GM21723 (cell line): ENCODE results near the gene HMGXB4.

Experiments
- ATAC-seq: cut with Tn5 transposase; IDR thresholded peaks from one replicate; pipeline ENCODE4 v1.9.1; 2021; ENCODE audit warnings: mild to moderate bottlenecking, moderate library complexity; ENCODE audit not compliant: unreplicated experiment

Gene HMGXB4

DNA sequence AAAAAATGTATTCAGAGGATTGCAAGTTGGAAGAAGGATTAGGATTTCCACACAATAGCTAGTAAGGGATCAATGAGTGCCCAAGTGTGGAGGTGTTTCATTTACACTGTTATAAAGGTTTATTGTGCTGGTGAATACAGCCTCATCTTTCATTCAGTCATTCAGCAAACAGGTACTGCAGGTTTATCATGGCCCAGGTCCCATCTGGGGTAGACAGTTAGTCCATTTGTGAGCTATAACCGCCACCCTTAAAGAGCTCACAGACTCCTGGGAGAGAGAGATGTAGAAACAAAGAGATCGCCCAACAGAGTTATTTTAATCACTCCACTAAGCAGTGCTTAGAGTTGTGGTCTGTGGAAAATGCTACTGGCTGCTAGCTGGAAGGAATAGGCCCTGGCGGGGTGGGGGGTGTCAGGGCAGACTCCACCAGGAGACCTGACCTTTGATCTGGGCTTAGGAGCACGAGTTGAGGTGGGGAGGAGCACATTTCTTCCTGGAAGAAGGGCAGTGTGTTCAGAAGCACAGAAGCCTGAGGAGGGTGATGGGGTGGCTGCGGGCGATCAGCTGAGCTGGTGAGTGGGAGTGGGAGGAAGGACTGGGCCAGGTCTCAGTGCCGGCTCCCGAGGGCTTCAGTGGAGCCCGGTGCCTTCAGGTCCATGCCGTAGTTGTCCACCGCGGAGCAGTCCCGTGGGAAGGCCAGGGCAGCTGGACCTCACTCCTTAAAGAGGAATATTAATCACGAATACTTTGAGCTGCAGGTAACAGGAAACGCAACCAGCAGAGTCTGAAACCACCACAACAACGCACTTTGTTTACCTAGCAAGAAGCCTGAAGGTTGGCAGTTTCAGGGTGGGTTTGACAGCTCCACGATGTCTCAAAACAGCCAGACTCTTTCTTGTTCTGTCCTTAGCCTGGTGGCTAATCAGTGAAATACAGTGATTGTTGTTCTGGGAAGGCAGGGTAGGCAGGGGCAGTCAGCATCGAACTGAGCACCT, 53.6 kb downstream of the HMGXB4 start:
- ATAC-seq, result no peak

GRCh38 chr22:35311551-35311999, 54.3 kb downstream of the HMGXB4 start:
- no peak for ATAC-seq

GRCh38 chr22:35312198-35313059, 55.1 kb downstream of the HMGXB4 start:
- no peak for ATAC-seq

GRCh38 chr22:35313311-35314121, 56.2 kb downstream of the HMGXB4 start:
- no peak for ATAC-seq

GRCh38 chr22:35314161-35314942, 57.1 kb downstream of the HMGXB4 start:
- no peak for ATAC-seq

- no peak for ATAC-seq
These were observed 58.0 kb downstream of the HMGXB4 start for GRCh38 chr22:35315141-35315854.

DNA sequence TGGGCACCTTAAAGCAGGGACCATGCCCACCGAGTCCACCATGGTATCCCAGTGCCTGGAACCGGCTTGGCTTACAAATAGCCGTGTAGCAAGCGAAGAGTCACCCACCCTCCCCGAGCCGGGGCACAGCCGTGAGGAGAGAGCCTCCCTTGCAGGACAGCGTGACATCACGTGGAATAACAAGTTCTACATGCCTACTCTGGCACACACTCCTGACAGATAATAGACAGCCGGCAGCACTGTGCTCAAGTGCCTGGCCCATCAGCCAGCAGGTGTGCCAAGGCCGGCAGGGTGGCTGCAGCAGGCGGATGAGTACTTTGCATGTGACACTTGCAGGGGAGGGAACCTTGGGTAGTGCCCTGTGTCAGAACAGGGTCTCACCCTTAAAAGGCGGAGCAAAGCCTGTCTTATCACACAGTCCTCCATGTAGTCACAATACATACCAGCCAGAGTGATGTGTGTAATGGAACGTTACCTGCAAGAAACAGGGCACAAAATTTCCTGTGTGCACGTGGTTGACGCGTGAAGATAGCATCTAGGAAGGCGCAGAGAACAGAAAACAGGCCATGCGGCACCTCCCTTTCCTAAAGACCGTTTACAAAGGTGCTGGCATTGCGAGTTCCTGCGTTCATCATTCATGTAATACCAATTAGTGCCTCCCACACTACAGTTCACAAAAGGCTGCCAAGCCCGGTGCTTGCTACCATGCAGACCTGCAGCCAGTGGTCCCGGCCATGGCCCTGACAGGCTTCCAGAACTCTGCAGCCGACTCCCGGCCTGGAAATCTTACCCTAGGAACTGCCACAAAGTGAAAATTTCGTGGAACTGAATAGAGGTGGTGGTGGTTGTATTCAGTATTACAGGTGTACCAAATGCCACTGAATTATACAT, 58.8 kb downstream of the HMGXB4 start:
- ATAC-seq, result no peak

- no peak for ATAC-seq
These were observed 59.5 kb downstream of the HMGXB4 start for GRCh38 chr22:35316751-35317150.

GRCh38 chr22:35317680-35318290, 60.5 kb downstream of the HMGXB4 start:
- no peak for ATAC-seq

DNA sequence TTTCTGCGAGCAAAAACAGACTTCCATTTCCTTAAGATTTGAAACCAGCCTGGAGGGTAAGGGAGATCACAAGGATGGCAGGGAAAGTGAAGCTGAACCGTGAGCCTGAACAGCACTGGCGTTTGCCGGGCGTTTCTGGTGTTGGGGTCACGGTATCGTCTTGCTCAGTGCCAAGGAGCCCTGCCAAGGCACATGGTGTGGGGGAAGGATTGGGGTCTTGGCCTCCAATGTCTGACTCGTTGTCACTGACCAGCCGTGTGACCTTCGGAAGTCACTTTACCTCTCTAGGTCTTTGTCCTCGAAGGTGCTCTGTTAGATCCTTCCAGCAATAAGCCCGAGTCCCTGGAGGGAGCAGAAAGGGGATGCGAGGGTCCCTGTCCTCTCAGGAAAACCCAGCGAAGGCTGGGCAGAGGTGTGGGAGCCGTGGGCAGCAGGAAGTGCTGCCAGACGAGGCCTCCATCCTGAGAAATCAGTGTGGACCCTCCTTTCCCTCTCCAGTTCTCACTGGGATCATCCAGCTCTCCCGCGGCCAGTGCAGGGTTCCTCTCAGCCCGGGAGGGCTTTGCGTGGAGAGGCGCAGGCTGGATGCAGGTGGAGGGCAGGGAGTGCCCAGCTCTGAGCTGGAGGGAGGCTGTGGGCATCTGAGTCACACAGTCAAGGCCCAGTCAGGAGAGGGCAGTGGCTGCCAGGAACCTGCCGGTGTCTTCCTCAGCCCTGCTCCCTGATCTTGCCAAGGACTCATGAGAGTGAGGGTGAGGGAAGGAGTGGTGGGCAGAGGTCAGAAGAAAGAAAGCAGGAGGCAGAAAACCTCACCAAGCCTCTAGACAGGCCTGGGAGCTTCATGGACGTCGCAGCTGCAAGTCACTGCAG, 61.3 kb downstream of the HMGXB4 start:
- ATAC-seq, result no peak

- ATAC-seq, result no peak
These were observed 62.1 kb downstream of the HMGXB4 start for GRCh38 chr22:35319244-35319985.

GRCh38 chr22:35322126-35322525, 64.8 kb downstream of the HMGXB4 start:
- no peak for ATAC-seq

- ATAC-seq, result no peak
These were observed 65.6 kb downstream of the HMGXB4 start for GRCh38 chr22:35322893-35323292.

GRCh38 chr22:35323305-35323704, 66.0 kb downstream of the HMGXB4 start:
- ATAC-seq, result no peak

DNA sequence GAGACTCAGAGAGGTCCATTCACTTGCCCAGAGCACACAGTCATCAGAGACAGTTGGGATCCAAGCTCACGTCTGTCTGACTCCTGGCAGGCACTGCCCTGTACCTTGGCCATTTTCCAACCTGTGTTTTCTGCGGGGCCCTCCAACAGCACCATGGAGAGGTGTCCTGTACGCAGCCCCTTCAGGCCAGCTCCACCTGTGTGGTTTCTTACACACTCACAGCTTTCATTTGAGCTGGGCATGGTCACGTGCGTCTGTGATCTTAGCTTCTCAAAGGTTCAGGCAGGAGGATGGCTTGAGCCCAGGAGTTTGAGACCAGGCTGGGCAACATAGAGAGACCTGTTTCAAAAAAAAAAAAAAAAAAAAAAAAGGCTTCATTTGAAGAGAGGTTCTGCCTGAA, 66.8 kb downstream of the HMGXB4 start:
- no peak for ATAC-seq

GRCh38 chr22:35324762-35325161, 67.5 kb downstream of the HMGXB4 start:
- no peak for ATAC-seq
